Measurements from ENCODE around the gene DIP2C.

The DIP2C gene

GRCh38 chr10:389836-390448 is 299.5 kb downstream of the DIP2C start:
- no peak for DNase-seq (ENCODE audit: extremely low spot score)
- TF ChIP-seq NFRKB (IDR thresholded peaks at IDR 0.05) (no peak), SP1 (IDR thresholded peaks at IDR 0.05) (no peak), LEF1 (IDR thresholded peaks at IDR 0.05; ENCODE audit: borderline replicate concordance) (no peak), FOXK2 (IDR thresholded peaks at IDR 0.05) (no peak), FOXA1 (IDR thresholded peaks at IDR 0.05) (no peak), HDGF (IDR thresholded peaks at IDR 0.05; ENCODE audit: borderline replicate concordance) (no peak), TARDBP (IDR thresholded peaks at IDR 0.05) (no peak), L3MBTL2 (conservative IDR thresholded peaks at IDR 0.05) (no peak), BHLHE40 (IDR thresholded peaks at IDR 0.05; ENCODE audit: borderline replicate concordance) (no peak), PKNOX1 (IDR thresholded peaks at IDR 0.05) (no peak), ZNF384 (IDR thresholded peaks at IDR 0.05) (no peak), FOXM1 (IDR thresholded peaks at IDR 0.05; ENCODE audit: borderline replicate concordance) (no peak)
- CTCF ChIA-PET = no interaction called here
- POLR2A ChIA-PET = no interaction called here

GRCh38 chr10:389261-389790 is 300.1 kb downstream of the DIP2C start:
- TF ChIP-seq TARDBP (IDR thresholded peaks at IDR 0.05) (no peak), ARNT (IDR thresholded peaks at IDR 0.05) (no peak), LEF1 (IDR thresholded peaks at IDR 0.05; ENCODE audit: borderline replicate concordance) (no peak), SUZ12 (IDR thresholded peaks at IDR 0.05) (no peak), L3MBTL2 (conservative IDR thresholded peaks at IDR 0.05) (no peak), NFRKB (IDR thresholded peaks at IDR 0.05) (no peak), ELF4 (IDR thresholded peaks at IDR 0.05) (no peak), ZNF384 (IDR thresholded peaks at IDR 0.05) (no peak), CTBP1 (IDR thresholded peaks at IDR 0.05; ENCODE audit: borderline replicate concordance) (no peak), HDGF (IDR thresholded peaks at IDR 0.05; ENCODE audit: borderline replicate concordance) (no peak), SP1 (IDR thresholded peaks at IDR 0.05) (no peak), BHLHE40 (IDR thresholded peaks at IDR 0.05; ENCODE audit: borderline replicate concordance) (no peak)
- ChIA-PET CTCF (no interaction called here), POLR2A (no interaction called here)
- no peak for DNase-seq (ENCODE audit: extremely low spot score)

- TF ChIP-seq FOXK2 (IDR thresholded peaks at IDR 0.05) (no peak), FOXM1 (IDR thresholded peaks at IDR 0.05; ENCODE audit: borderline replicate concordance) (no peak)
- DNase-seq (ENCODE audit: extremely low spot score) = no peak
- ChIA-PET POLR2A (no interaction called here), CTCF (no interaction called here)
Observed at GRCh38 chr10:388661-389045, 300.8 kb downstream of the DIP2C start.

GRCh38 chr10:387909-388660 is 301.4 kb downstream of the DIP2C start:
- POLR2A ChIA-PET = no interaction called here
- no peak for DNase-seq (ENCODE audit: extremely low spot score)
- CTCF ChIA-PET = no interaction called here
- no peak for TF ChIP-seq TARDBP (IDR thresholded peaks at IDR 0.05)
- no peak for TF ChIP-seq FOXM1 (IDR thresholded peaks at IDR 0.05; ENCODE audit: borderline replicate concordance)
- TF ChIP-seq ZNF384 (IDR thresholded peaks at IDR 0.05) = no peak
- no peak for TF ChIP-seq SUZ12 (IDR thresholded peaks at IDR 0.05)
- no peak for TF ChIP-seq ARNT (IDR thresholded peaks at IDR 0.05)
- no peak for TF ChIP-seq ELF4 (IDR thresholded peaks at IDR 0.05)
- no peak for TF ChIP-seq HDGF (IDR thresholded peaks at IDR 0.05; ENCODE audit: borderline replicate concordance)
- no peak for TF ChIP-seq BHLHE40 (IDR thresholded peaks at IDR 0.05; ENCODE audit: borderline replicate concordance)
- TF ChIP-seq NFRKB (IDR thresholded peaks at IDR 0.05) = no peak
- TF ChIP-seq SP1 (IDR thresholded peaks at IDR 0.05) = no peak
- no peak for TF ChIP-seq FOXK2 (IDR thresholded peaks at IDR 0.05)
- no peak for TF ChIP-seq LEF1 (IDR thresholded peaks at IDR 0.05; ENCODE audit: borderline replicate concordance)
- TF ChIP-seq FOXA1 (IDR thresholded peaks at IDR 0.05) = no peak
- no peak for TF ChIP-seq PKNOX1 (IDR thresholded peaks at IDR 0.05)

- TF ChIP-seq ZNF384 (IDR thresholded peaks at IDR 0.05) = no peak
- TF ChIP-seq TARDBP (IDR thresholded peaks at IDR 0.05) = no peak
- POLR2A ChIA-PET = no interaction called here
- CTCF ChIA-PET = no interaction called here
- DNase-seq (ENCODE audit: extremely low spot score) = no peak
Observed at GRCh38 chr10:387593-387891, 301.9 kb downstream of the DIP2C start.

- no peak for DNase-seq (ENCODE audit: extremely low spot score)
- CTCF ChIA-PET = no interaction called here
- POLR2A ChIA-PET = no interaction called here
- TF ChIP-seq HDGF (IDR thresholded peaks at IDR 0.05; ENCODE audit: borderline replicate concordance) (no peak), PKNOX1 (IDR thresholded peaks at IDR 0.05) (no peak), TARDBP (IDR thresholded peaks at IDR 0.05) (no peak), NFRKB (IDR thresholded peaks at IDR 0.05) (no peak), LEF1 (IDR thresholded peaks at IDR 0.05; ENCODE audit: borderline replicate concordance) (no peak), L3MBTL2 (conservative IDR thresholded peaks at IDR 0.05) (no peak), ELF4 (IDR thresholded peaks at IDR 0.05) (no peak), FOXA1 (IDR thresholded peaks at IDR 0.05) (no peak), FOXM1 (IDR thresholded peaks at IDR 0.05; ENCODE audit: borderline replicate concordance) (no peak)
Observed at GRCh38 chr10:386771-387592, 302.5 kb downstream of the DIP2C start.

Measured in HEK293T (cell line).